ENCODE data around the gene DEFB125.

DEFB125 gene

DNA sequence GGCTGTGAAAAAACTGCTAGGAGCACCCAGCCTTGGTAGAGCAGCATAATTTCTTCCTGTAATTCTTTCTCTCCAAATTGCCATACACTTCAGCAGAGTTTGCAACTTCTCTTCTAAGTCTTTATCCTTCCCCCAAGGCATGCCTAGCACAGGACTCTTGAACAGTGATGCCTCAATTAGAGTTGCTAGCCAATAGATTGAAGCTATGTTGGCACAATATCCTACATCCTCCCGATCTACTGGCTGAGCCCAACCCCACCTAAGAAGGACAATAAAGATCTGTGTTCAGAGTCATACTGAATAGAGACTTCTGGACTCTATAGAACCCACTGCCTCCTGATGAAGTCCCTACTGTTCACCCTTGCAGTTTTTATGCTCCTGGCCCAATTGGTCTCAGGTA lies 54.8 kb downstream of the DEFB125 start, which contains the start of gene DEFB126:
DEFB126 (plus strand) TSS at position 301 of the 400 bp plus-strand sequence; CDS start at position 340, 39 bp downstream.
- TF ChIP-seq, protein P1, sequence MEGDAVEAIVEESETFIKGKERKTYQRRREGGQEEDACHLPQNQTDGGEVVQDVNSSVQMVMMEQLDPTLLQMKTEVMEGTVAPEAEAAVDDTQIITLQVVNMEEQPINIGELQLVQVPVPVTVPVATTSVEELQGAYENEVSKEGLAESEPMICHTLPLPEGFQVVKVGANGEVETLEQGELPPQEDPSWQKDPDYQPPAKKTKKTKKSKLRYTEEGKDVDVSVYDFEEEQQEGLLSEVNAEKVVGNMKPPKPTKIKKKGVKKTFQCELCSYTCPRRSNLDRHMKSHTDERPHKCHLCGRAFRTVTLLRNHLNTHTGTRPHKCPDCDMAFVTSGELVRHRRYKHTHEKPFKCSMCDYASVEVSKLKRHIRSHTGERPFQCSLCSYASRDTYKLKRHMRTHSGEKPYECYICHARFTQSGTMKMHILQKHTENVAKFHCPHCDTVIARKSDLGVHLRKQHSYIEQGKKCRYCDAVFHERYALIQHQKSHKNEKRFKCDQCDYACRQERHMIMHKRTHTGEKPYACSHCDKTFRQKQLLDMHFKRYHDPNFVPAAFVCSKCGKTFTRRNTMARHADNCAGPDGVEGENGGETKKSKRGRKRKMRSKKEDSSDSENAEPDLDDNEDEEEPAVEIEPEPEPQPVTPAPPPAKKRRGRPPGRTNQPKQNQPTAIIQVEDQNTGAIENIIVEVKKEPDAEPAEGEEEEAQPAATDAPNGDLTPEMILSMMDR (IDR thresholded peaks at IDR 0.05; ENCODE audit: poor library complexity, severe bottlenecking) = no peak
- Histone ChIP-seq H3K9me3 (ENCODE audit: severe bottlenecking) (no peaks in the 10 kb centered on the region), H3K4me1 (ENCODE audit: insufficient read depth, poor library complexity, severe bottlenecking) (no peaks in the 10 kb centered on the region), H3K36me3 (ENCODE audit: low read depth) (no peaks in the 10 kb centered on the region), H3K4me3 (ENCODE audit: severe bottlenecking) (no peak within 1 kb of the TSS), H3K27me3 (ENCODE audit: insufficient read depth, poor library complexity, severe bottlenecking) (peaks cover 47% of the 10 kb centered on the region), H3K27ac (ENCODE audit: poor library complexity, severe bottlenecking) (no peak within 1 kb of the TSS)
- DNase-seq (ENCODE audit: low spot score) (no peak), ATAC-seq (ENCODE audit: low read depth) (no peak; the same call in 2 of the 3 replicates)

DNA sequence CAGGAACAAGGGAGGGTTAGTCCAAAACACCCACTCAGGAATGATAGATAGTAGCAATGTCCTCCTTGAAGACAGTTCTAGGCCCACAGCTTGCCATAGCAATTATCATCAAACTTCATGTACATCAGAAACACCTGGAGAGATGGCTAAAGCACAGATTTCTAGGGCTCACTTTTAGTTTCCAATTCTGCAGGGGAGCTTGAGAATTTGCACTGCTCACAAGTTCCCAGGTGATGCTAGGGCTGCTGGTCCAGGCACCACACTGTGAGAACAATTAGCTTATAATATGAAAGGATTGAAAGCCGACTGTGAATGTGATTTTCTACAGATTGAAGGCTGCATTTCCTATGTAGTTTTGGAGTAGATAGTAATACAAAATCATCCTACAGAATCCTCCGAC lies 58.4 kb downstream of the DEFB125 start:
- Histone ChIP-seq H3K27me3 (ENCODE audit: insufficient read depth, poor library complexity, severe bottlenecking) (peaks cover 55% of the 10 kb centered on the region), H3K9me3 (ENCODE audit: severe bottlenecking) (no peaks in the 10 kb centered on the region), H3K27ac (ENCODE audit: poor library complexity, severe bottlenecking) (no peak overlapping the region), H3K4me3 (ENCODE audit: severe bottlenecking) (no peak overlapping the region), H3K4me1 (ENCODE audit: insufficient read depth, poor library complexity, severe bottlenecking) (no peaks in the 10 kb centered on the region), H3K36me3 (ENCODE audit: low read depth) (no peaks in the 10 kb centered on the region)
- ATAC-seq (ENCODE audit: low read depth) = no peak
- TF ChIP-seq, protein P1 (IDR thresholded peaks at IDR 0.05; ENCODE audit: poor library complexity, severe bottlenecking) = no peak
- no peak for DNase-seq (ENCODE audit: low spot score)

All from RWPE2 (cell line).